GM21381 (cell line): ENCODE results near the gene NOS3.
"Not testable (repeated sequence)": the region's sequence is repeated elsewhere in the genome, so short reads cannot be mapped to it uniquely, and the experiment has no call there.

Experiments
- ATAC-seq: cut with Tn5 transposase; IDR thresholded peaks from one replicate; pipeline ENCODE4 v1.9.1; 2021; ENCODE audit warnings: mild to moderate bottlenecking, moderate library complexity; ENCODE audit not compliant: unreplicated experiment

Gene NOS3

DNA sequence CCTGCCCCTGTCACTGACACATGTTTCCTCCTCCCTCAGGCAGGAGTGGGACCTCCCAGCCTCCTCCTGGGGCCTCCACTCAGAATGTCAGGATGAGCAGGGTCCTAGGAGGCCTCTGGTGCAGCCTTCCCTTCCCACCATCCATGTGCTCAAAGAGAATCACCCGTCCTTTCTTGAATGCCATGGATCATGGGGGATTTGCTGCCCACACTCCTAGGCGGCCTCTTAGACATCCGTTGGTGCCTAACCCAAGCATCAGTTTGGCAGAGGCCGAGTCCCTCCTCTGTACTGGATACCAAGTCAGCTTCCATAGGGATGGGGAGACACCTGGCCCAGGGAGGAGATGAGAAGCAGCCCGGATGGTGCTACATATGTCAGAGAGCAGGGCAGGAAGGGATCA is 7.0 kb downstream of the NOS3 start:
- ATAC-seq = no peak

DNA sequence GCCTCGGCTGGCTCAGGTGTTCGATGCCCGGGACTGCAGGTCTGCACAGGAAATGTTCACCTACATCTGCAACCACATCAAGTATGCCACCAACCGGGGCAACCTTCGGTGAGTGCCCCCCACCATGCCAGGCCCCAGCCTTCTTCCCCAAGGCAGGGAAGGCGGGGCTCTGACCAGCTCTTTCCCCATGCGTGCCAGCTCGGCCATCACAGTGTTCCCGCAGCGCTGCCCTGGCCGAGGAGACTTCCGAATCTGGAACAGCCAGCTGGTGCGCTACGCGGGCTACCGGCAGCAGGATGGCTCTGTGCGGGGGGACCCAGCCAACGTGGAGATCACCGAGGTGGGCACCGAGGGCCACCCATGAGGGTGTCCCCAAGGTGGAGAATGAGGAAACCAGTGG is 7.5 kb downstream of the NOS3 start:
- ATAC-seq = no peak

DNA sequence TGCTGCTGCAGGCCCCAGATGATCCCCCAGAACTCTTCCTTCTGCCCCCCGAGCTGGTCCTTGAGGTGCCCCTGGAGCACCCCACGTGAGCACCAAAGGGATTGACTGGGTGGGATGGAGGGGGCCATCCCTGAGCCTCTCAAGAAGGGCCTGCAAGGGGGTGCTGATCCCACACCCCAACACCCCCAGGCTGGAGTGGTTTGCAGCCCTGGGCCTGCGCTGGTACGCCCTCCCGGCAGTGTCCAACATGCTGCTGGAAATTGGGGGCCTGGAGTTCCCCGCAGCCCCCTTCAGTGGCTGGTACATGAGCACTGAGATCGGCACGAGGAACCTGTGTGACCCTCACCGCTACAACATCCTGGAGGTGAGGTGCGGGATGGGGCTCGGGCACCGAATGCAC is 8.2 kb downstream of the NOS3 start:
- no peak for ATAC-seq

DNA sequence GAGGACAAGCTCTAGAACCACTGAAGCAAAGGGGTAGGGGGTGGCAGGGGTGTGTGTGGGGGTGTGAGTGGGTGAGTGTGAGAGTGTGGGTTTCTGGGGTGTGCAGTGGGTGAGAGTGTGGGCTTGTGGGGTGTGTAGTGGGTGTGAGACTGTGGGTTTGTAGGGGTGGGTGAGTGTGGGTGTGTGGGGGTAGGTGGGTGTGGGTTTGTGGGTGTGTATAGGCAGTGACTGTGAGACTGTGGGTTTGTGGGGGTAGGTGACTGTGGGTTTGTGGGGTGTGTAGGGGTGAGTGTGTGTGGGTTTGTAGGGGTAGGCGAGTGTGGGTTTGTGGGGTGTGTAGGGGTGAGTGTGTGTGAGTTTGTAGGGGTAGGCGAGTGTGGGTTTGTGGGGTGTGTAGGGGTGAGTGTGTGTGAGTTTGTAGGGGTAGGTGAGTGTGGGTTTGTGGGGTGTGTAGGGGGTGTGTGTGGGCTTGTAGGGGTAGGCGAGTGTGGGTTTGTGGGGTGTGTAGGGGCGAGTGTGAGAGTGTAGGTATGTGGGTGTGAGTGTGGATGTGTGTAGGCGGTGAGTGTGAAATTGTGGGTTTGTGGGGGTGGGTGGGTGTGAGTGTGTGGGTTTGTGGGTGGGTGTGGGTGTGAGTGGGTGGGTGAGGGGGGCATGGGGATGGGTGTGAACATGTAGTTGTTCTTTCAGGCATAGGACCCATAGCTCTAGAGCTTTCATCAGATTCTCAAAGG is 8.8 kb downstream of the NOS3 start:
- ATAC-seq = no peak

DNA sequence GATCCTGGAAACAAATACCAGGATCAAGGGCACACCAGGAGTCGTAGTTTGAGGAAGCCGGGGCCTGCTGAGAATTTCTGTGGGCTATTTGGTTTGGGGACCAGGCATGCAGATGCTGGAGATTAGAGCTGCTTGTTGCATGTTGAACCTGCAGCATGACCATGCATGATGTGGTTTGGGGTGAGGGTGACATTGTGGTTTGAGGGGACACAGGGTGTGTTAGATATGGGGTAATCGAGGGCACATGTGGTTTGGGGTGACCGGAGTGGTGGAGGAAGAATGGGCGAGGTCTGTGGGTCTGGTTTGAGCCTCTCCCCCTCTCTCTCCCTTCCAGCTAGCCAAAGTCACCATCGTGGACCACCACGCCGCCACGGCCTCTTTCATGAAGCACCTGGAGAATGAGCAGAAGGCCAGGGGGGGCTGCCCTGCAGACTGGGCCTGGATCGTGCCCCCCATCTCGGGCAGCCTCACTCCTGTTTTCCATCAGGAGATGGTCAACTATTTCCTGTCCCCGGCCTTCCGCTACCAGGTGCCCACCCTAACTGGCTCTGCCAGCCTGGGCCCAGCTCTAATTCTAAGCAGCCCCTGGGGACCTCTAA is 10.2 kb downstream of the NOS3 start:
- no peak for ATAC-seq

DNA sequence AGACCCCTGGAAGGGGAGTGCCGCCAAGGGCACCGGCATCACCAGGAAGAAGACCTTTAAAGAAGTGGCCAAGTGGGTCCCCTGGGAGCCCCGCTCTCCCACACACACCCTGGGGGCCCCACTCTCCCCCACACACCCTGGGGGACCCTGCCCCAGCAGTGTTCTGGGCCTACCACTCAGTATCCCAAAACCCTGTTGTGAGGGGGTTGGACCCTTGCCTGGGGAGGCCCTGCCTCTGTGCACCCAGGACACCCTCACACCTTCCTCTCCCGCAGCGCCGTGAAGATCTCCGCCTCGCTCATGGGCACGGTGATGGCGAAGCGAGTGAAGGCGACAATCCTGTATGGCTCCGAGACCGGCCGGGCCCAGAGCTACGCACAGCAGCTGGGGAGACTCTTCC is 10.7 kb downstream of the NOS3 start:
- no peak for ATAC-seq

DNA sequence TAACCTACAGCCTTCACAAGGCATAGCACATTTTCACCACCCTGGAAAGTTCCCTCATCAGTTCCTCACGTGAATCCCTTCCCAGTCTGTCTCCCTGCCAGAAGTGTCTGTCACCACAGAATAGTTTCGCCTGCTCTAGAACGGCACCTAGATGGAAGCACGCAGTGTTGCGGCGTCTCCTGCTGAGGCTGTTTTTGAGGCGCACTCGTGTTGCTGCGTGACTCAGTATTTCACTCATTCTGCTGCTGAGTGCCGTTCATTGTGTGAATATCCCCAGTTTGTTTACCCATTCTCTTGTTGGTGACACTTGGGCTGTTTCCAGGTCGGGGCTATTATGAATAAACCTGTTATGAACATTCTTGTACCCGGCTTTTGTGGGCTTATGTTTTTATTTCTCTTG is 12.8 kb downstream of the NOS3 start:
- no peak for ATAC-seq

DNA sequence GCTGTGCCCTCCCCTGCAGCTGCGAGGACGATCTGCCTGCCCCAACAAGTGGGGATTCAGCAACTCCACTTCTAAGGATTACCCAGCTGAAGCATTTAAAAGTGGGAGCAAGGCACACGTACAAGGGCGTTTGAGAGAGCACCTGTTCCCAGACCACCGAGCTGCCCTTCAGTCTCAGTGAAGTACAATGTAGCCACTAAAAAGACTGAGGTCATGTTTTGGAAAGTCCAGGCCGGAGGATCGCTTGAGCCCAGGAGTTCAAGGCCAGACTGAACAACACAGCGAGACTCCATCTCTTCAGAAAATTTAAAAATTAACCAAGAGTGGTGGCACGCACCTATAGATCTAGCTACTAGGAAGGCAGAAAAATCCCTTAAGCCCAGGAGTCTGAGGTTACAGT is 14.7 kb downstream of the NOS3 start:
- no peak for ATAC-seq

DNA sequence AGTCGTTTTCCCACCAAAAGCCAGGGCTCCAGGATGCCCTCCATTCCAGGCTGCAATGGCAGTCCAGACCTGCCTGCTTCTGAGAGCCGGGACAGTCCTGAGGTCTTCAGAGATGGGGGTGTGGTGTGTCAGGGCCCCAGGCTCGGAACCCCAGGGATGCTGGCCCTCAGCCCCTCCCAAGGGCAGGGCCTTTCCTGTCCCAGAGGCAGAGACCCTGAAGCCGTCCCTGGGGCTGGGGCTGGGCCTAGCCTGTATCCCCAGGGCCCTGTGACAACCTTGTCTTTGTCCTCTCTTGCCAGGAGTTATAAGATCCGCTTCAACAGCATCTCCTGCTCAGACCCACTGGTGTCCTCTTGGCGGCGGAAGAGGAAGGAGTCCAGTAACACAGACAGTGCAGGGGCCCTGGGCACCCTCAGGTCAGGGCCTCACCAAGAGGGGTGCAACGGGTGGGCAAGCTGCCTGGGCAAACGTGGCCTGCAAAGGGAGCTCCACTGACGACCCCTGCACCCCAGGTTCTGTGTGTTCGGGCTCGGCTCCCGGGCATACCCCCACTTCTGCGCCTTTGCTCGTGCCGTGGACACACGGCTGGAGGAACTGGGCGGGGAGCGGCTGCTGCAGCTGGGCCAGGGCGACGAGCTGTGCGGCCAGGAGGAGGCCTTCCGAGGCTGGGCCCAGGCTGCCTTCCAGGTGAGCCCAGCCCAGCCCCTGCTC is 15.9 kb downstream of the NOS3 start:
- ATAC-seq = no peak

DNA sequence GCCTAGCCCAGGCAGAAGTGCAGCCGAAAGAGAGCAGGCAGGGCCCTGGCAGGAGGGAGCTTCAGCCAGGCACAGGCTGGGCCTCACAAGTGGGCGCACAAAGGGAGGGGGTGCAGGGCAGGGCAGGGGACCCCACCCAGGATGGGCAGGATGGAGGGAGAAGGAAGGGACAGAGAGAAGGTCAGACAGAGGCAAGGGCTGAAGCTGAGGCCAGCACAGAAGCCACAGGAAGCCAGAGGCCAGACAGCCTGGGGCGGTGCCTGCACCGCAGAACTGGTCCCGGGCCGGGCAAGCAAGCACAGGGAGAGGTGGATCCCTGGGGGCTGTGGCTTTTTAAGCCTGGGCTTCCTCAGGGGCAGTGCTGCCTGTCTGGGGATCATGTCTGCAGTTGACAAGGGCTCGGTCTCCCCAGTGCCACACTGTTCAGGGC is 16.7 kb downstream of the NOS3 start:
- no peak for ATAC-seq

DNA sequence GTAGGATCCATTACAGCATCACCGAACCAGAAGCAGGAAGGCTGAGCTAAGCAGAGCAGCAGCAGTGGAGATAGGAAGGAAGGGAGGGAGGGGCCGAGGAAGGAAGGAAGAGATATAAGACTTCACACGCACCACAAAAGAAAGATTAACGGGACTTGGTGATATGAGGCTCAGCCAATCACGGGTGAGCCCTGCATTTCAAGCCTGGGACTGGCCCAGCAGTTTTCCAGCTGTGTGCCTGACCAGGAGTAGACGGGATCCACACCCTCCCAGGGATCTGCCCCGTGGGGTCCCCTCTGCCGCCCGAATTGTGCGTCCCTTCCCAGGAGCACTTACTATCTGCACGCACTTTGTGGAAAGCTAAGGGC is 17.3 kb downstream of the NOS3 start:
- ATAC-seq = no peak

DNA sequence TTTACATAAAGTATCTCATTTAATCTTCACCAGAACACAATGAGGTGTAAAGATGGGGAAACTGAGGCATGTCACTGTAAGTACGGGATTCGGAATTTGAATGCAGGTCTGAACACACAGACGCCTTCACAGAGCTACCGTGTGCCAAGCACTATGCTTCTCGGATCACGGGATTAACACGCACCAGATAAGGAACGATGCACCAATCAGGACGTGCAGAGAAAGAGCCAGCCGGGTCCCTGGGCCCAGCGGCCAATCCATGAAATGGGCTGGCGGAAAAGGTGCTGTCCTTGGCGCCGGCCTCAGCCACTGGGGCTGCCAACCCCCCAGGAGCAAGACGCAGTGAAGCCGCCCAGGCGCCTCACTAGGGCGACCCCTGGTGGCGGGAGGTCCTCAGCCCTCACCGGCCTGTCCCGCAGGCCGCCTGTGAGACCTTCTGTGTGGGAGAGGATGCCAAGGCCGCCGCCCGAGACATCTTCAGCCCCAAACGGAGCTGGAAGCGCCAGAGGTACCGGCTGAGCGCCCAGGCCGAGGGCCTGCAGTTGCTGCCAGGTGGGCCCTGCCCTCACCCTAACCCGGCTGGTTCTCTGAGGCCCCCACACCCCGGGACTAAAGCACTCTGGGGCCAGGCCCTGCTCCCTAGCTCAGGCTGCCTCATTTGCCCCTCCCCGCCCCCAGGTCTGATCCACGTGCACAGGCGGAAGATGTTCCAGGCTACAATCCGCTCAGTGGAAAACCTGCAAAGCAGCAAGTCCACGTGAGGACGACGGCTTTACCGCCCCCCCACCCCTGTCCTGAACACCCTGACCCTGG is 17.9 kb downstream of the NOS3 start:
- ATAC-seq = no peak

DNA sequence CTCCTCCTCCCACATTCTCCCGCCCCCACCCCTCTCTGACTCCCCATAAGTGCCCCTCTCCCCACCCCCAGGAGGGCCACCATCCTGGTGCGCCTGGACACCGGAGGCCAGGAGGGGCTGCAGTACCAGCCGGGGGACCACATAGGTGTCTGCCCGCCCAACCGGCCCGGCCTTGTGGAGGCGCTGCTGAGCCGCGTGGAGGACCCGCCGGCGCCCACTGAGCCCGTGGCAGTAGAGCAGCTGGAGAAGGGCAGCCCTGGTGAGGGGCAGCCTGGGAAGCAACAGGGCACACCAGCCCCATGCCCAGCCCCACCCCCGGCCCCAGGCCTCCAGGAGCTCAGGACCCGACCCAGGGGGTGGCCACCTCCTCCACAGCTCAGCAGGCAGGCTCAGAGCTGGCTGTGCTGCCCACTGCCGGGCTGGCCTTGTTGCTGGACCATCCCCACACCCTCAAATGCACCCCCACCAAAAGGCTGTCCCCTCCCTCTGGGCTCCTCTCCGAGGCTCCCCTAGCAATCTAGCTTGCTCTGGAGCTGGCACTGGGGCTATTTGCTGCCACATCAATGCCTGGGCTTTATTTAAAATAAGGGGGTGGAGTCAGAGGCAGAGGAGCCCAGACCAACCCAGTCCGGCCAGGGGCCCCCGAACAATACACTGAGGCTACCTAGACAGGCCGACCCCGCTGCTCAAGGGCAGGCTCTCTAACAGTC is 18.7 kb downstream of the NOS3 start:
- ATAC-seq = no peak

DNA sequence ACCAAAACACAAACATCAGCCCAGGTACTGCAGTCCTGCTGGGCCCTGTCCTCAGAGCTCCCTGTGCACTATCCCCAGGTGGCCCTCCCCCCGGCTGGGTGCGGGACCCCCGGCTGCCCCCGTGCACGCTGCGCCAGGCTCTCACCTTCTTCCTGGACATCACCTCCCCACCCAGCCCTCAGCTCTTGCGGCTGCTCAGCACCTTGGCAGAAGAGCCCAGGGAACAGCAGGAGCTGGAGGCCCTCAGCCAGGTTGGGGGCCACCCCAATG is 19.2 kb downstream of the NOS3 start:
- no peak for ATAC-seq

DNA sequence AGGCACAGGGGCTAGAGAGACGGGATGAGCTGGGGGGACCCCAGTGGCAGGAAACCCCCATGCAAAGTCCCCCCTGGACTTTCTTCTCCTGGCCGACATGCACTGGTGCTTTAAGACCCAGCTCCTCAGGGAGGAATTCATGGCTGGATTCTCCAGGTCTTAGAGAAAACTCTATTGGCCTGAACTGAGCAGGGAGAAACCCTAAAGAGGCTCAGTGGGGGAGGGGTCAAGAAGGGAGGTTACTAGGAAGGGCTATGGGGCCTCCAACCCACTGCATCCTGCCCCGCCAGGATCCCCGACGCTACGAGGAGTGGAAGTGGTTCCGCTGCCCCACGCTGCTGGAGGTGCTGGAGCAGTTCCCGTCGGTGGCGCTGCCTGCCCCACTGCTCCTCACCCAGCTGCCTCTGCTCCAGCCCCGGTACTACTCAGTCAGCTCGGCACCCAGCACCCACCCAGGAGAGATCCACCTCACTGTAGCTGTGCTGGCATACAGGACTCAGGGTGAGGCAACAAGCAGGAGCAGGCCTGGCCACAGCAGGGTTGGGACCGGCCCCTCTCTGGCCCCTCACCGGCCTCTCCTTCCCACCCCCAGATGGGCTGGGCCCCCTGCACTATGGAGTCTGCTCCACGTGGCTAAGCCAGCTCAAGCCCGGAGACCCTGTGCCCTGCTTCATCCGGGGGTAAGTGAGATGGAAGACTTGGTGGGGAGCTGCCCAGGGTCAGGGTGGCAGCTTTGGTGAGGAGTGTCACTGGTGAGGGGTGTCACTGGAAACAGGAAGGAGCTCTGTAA is 19.7 kb downstream of the NOS3 start:
- ATAC-seq = no peak

DNA sequence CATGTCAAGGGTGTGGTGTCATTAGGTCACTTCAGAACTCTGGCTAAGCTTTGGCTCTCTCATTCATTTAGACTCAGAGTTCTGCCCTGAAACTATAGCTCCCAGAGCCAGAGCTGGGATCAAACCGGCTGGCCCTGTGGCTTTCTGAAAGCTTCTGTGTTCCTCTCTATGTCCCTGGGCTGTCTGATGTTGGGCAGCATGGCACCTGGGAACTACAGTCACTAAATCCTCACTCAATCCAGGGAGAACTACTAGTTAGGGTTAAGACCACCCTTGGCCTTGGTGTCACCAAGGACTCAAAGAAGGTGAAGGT is 20.2 kb downstream of the NOS3 start:
- no peak for ATAC-seq

DNA sequence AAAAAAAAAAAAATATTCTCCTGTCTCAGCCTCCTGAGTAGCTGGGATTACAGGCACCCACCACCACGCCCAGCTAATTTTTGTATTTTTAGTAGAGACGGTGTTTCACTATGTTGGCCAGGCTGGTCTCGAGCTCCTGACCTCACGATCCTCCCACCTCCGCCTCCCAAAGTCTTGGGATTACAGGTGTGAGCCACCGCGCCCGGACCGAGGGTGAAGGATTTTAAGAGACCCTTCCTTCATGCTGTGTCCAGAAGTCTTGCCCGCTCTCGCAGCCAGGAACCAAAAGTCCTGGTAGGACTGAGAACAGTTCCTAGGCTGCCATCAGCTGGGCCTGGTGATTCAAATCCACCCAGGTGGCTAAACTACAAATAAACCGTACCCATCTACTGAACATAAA is 20.8 kb downstream of the NOS3 start:
- ATAC-seq = not testable (repeated sequence)

DNA sequence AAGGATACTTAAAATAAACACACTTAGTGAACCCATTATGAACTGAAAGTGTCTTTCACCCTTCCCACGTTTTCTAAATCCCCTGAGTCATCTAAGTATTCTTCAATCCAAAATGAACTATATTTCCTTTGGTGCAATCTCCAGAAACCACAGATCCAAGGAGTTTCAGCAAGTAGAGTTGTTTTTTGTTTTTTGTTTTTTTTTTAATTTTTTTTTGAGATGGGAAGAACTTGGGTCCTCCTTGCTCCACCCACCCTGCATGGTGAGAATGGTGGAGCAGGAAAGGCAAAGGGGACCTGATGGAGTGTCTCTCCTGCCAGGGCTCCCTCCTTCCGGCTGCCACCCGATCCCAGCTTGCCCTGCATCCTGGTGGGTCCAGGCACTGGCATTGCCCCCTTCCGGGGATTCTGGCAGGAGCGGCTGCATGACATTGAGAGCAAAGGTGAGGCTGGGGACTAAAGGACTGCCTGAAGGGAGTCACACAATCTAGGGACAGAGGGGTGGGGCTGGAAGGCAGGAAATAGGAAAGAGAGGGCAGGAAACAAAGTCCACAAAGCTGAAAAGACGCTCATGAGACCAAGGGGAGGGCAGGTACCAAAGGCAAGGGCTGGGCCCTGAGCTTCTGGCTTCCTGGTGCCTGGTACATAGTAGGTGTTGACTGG is 21.3 kb downstream of the NOS3 start:
- ATAC-seq = no peak

DNA sequence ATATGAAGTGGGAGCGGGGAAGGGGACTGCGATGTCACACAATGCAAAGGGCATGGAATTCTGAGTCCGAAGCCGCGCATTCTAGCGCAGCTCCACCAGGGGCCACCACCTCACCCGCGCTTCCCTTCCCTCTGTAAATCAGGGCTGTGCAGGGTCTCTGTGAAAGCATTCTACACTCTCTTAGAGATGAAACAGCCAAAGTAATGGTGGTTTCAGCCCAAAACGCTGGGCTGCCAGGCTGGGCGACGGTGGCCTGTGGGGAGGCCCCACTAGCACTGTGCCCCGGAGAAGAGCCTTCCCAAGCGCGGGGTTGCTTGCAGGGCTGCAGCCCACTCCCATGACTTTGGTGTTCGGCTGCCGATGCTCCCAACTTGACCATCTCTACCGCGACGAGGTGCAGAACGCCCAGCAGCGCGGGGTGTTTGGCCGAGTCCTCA is 22.1 kb downstream of the NOS3 start:
- ATAC-seq = no peak

DNA sequence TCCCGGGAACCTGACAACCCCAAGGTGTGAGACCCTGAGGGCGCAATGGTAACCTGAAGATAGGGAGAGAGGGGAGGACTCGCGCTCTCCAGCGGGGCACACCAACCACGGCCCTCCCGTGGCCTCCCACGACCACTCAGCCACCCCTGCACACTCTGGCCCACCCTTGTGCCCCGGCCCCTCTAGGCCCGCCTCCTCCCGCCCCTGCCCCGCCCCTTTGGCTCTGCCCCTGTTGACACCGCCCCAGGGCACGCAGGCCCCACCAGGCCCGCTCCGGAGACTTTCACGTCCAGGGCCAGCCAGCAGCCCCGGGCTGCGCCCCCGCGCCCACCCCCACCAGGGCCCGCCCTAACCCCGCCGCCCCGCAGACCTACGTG is 22.5 kb downstream of the NOS3 start:
- no peak for ATAC-seq
